ENCODE measurements around the gene AQP7. TPM values are rescaled to one million over a fixed set of nuclear protein-coding genes. Genes with fewer than 3 reads are reported as not detected.

The AQP7 gene
- total RNA-seq = 0.09 TPM in 1 of 2 replicates, not detected in the other

DNA sequence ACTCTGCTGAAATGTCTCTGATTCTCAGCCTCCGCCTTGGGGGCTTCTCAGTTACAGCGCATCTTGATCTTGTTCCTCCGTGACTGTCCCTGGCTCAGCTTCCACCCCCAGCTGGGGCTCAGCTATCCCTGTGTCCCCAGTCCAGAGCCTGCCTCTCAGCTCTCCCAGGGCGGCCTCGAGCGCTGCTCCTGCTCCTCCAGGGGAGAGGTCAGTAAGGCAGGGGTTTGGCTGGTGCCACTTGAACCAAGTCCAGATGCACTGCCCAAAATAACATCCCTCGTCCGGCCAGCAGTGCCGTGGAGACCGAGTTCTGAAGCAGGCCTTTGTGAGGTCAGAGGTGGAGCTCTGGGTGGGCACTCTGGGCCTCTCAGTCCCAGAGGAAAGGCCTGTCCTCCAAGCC, at the start of gene AQP7:
AQP7 (minus strand) TSS at position 198 of the 400 bp plus-strand sequence. CDS start 1,306 bp downstream, outside the sequence.

DNA sequence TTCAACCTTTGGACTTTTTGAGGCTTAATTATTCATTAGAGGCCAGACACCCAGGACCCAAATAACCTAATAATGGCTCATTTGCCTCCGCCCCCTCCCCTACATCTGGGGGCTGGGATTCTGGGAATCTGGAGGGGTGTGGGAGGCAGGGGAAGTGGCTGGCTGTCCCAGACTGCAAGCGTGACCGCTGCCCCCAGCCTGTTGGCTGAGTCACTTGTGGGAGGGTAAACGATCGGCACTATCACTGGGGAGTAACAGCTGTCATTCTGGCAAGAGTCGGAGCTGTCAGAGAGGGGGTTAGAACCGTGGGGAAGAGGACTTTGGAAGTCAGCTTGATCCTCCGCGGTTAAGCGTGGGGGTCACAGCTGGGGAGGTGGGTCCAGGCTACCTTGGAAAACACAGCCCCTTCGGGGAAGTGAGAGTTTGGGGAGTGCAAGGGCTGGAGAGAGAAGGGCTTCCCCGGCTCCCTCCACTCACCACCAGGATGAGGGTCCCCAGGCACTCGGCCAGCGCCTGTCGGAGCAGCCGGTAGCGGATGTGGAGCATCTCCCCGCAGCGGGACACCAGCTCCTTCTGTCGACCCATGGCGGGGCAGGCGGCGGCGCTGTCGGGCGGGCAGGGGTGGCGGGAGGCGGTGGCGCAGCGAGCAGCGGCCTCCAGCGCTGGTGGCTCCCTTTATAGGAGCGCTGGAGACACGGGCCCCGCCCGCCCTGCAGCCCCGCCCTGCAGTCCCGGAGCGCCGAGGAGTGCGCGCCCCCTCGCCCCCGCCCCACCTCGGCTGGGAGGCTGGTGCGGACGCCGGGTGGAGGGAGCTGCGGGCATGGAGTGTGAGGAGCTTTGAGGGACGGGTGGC, 44.8 kb upstream of the AQP7 start, which contains the start of gene AQP3:
AQP3 (minus strand) TSS at position 648 of the 853 bp plus-strand sequence; CDS start at position 585, 63 bp downstream.

Other genes with a start within 250 kb of the AQP7 start
- 10.2 and 20.0 TPM in 2 replicates for gene B4GALT1, start 235.2 kb downstream of the AQP7 start, total RNA-seq
- gene SPINK4, start 162.4 kb downstream of the AQP7 start, total RNA-seq = not detected in 2 replicates
- gene BAG1, start 137.9 kb downstream of the AQP7 start, total RNA-seq = 24.1 and 24.7 TPM in 2 replicates
- 76.5 and 108 TPM in 2 replicates for gene CHMP5, start 137.5 kb downstream of the AQP7 start, total RNA-seq
- gene NFX1, start 112.1 kb downstream of the AQP7 start, total RNA-seq = 13.6 and 15.2 TPM in 2 replicates
- gene AQP3, start 45.0 kb upstream of the AQP7 start, total RNA-seq = 0.19 and 0.27 TPM in 2 replicates
- 21.7 and 26.1 TPM in 2 replicates for gene NOL6, start 71.4 kb upstream of the AQP7 start, total RNA-seq
- 0.94 and 2.7 TPM in 2 replicates for gene ANKRD18B, start 121.7 kb upstream of the AQP7 start, total RNA-seq